CD14-positive monocyte (primary cell): ENCODE results near the gene PPP1R13B. TPM values are rescaled to one million over a fixed set of nuclear protein-coding genes. Genes with fewer than 3 reads are reported as not detected.

Experiments
- DNase-seq, 3 donors: peaks; one replicate each; pipeline ENCODE4 v3.0.0-alpha.2; 2011 to 2022
- H2AFZ ChIP-seq: 2 replicates; pipeline ENCODE4 v1.6.0; 2012; ENCODE audit warnings: mild to moderate bottlenecking, low read depth, low read length, inconsistent platforms; ENCODE audit not compliant: insufficient read depth, poor library complexity, severe bottlenecking
- H3K27ac ChIP-seq, 2 donors: 1 replicate in 1 of 2; 2 replicates in 1 of 2; pipeline ENCODE4 v1.5.1; 2012 to 2013; ENCODE audit warnings: low read length in 2 of 2, control low read depth in 1 of 2, inconsistent platforms in 1 of 2, low read depth in 1 of 2, mild to moderate bottlenecking in 1 of 2
- H3K27me3 ChIP-seq, 2 donors: one replicate each; pipeline versions ENCODE4 v1.6.0 to v1.6.1; 2011 to 2013; ENCODE audit warnings: low read length in 2 of 2; ENCODE audit not compliant: control insufficient read depth in 2 of 2, insufficient read depth in 2 of 2
- H3K36me3 ChIP-seq, 2 donors: replicated peaks in 1 of 2; 1 replicate in 1 of 2; 2 replicates in 1 of 2; pipeline versions ENCODE4 v1.5.1 to v1.6.1; 2012 to 2013; ENCODE audit warnings: low read length in 2 of 2, control low read depth in 1 of 2, inconsistent platforms in 1 of 2, mild to moderate bottlenecking in 1 of 2; ENCODE audit not compliant: insufficient read depth in 2 of 2, control insufficient read depth in 1 of 2
- H3K4me1 ChIP-seq, 2 donors: 1 replicate in 1 of 2; 2 replicates in 1 of 2; pipeline versions ENCODE4 v1.5.1 to v1.6.1; 2012 to 2013; ENCODE audit warnings: low read length in 2 of 2, control low read depth in 1 of 2, inconsistent platforms in 1 of 2, mild to moderate bottlenecking in 1 of 2, moderate library complexity in 1 of 2; ENCODE audit not compliant: insufficient read depth in 2 of 2, control insufficient read depth in 1 of 2
- H3K4me2 ChIP-seq: replicated peaks from 2 replicates; pipeline ENCODE3; 2012; ENCODE audit warnings: low read length, moderate library complexity, mild to moderate bottlenecking; ENCODE audit not compliant: poor library complexity, severe bottlenecking; ENCODE audit errors: extremely low read depth
- H3K4me3 ChIP-seq, 3 experiments: fragments of 200-600 bp in 1 of 3; sonication (generic) in 1 of 3; replicated peaks in 1 of 3; 1 replicate in 2 of 3; 2 replicates in 1 of 3; pipeline ENCODE4 v1.5.1; 2011 to 2013; ENCODE audit warnings: low read length in 3 of 3, mild to moderate bottlenecking in 3 of 3, control low read depth in 2 of 3, low read depth in 2 of 3, inconsistent platforms in 1 of 3, moderate library complexity in 1 of 3
- H3K79me2 ChIP-seq: 2 replicates; pipeline ENCODE4 v1.6.0; 2012; ENCODE audit warnings: mild to moderate bottlenecking, control low read depth, inconsistent platforms, low read length, moderate library complexity; ENCODE audit not compliant: insufficient read depth
- H3K9ac ChIP-seq: 2 replicates; pipeline ENCODE4 v1.6.0; 2017; ENCODE audit warnings: low read length, mild to moderate bottlenecking; ENCODE audit not compliant: insufficient read depth, poor library complexity, severe bottlenecking
- H3K9me3 ChIP-seq, 2 donors: replicated peaks in 1 of 2; 1 replicate in 1 of 2; 2 replicates in 1 of 2; pipeline versions ENCODE4 v1.5.1 to v1.6.1; 2012 to 2013; ENCODE audit warnings: low read length in 2 of 2, control low read depth in 1 of 2; ENCODE audit not compliant: control insufficient read depth in 1 of 2, insufficient read depth in 1 of 2
- H4K20me1 ChIP-seq: 2 replicates; pipeline ENCODE4 v1.6.0; 2012; ENCODE audit warnings: mild to moderate bottlenecking, low read length, control low read depth, moderate library complexity; ENCODE audit not compliant: insufficient read depth
- H3K27ac Mint-ChIP-seq, 7 donors: one replicate each; pipeline ENCODE4 v1.8.0; 2020; ENCODE audit warnings: mild to moderate bottlenecking in 7 of 7, mixed read lengths in 7 of 7, moderate library complexity in 6 of 7, inconsistent platforms in 2 of 7
- H3K27me3 Mint-ChIP-seq, 3 donors: one replicate each; pipeline ENCODE4 v1.8.0; 2021 to 2022; ENCODE audit warnings: low read depth in 3 of 3, mild to moderate bottlenecking in 3 of 3, mixed read lengths in 3 of 3, moderate library complexity in 3 of 3, inconsistent platforms in 1 of 3
- H3K36me3 Mint-ChIP-seq, 2 donors: one replicate each; pipeline ENCODE4 v1.8.0; 2020; ENCODE audit warnings: mixed read lengths in 2 of 2, inconsistent platforms in 1 of 2, mild to moderate bottlenecking in 1 of 2
- H3K4me1 Mint-ChIP-seq: one replicate; pipeline ENCODE4 v1.8.0; 2020; ENCODE audit warnings: mild to moderate bottlenecking, mixed read lengths
- H3K4me3 Mint-ChIP-seq, 2 donors: one replicate each; pipeline ENCODE4 v1.8.0; 2020; ENCODE audit warnings: mild to moderate bottlenecking in 2 of 2, mixed read lengths in 2 of 2, moderate library complexity in 1 of 2
- H3K9me3 Mint-ChIP-seq, 7 donors: one replicate each; pipeline ENCODE4 v1.8.0; 2020 to 2022; ENCODE audit warnings: mixed read lengths in 7 of 7, mild to moderate bottlenecking in 6 of 7, moderate library complexity in 6 of 7, inconsistent platforms in 2 of 7
- WGBS: methylation state at CpG from one replicate; pipeline ENCODE4 v1.1.5; 2013; ENCODE audit warnings: missing lambda C conversion rate; ENCODE audit not compliant: insufficient coverage; 5-methylcytosine and 5-hydroxymethylcytosine counted together
- intact Hi-C, 2 donors: fragments of 100-400 bp; cut with micrococcal nuclease; formaldehyde crosslinking; loops; one replicate each; pipeline versions ENCODE4 v1.15.0 to v1.15.1; 2023
- polyA plus RNA-seq, 3 donors: library from polyadenylated mRNA; depleted of rRNA in 1 of 3; unstranded in 2 of 3; stranded (reverse) in 1 of 3; fragments of 300-500 nt in 2 of 3; fragments of >200 nt in 1 of 3; fragmentation: Illumina TruSeq in 2 of 3; gene quantifications; 1 replicate in 2 of 3; 2 replicates in 1 of 3; pipeline ENCODE4 v1.2.3, GENCODE V29; 2012 to 2021
- TF ChIP-seq, protein P1 (sequence below): fragments of 200-600 bp; IDR thresholded peaks from one replicate; pipeline ENCODE4 v1.8.0; 2022; ENCODE audit warnings: antibody characterized with exemption, mild to moderate bottlenecking

The PPP1R13B gene
- polyA plus RNA-seq, 3 donors = 0.48 to 1.1 (median 0.99) TPM

DNA sequence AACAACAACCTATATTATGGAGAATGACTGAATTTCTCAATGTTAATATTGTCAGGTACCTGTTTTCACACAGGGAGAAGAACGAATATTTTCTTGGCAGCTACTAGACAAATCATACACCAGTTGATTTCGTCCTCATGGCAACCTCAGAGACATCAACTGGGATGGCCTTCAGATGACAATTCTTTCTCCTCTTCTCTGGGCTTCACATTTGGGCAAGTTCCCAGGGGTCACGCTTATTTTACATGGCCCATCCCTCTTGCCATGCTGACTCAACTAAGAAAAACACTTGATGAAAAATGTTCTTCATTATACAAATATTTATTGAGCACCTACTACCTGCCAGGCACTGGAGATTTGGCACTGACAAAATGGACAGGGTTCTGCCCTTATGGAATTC, 29.0 kb downstream of the PPP1R13B start:
- Histone ChIP-seq H3K4me2 (no peak overlapping the region), H3K27ac (no peak overlapping the region), H3K9me3 (no peaks in the 10 kb centered on the region), H3K27me3 (peaks cover 4 to 29% of the 10 kb centered on the region in 2 donors), H4K20me1 (no peaks in the 10 kb centered on the region), H2AFZ (no peak overlapping the region), H3K36me3 (no peaks in the 10 kb centered on the region), H3K9ac (no peak overlapping the region), H3K4me3 (no peak overlapping the region), H3K4me1 (no peaks in the 10 kb centered on the region), H3K79me2 (no peaks in the 10 kb centered on the region)
- WGBS = 88% methylated on average over 1 of the region's 3 CpGs
- peaks cover 7% of the 10 kb centered on the region for H3K4me1 Mint-ChIP-seq
- no peak overlapping the region for H3K4me3 Mint-ChIP-seq
- peaks cover 0 to 10% (median 0%) of the 10 kb centered on the region in 7 donors for H3K9me3 Mint-ChIP-seq
- no peak overlapping the region for H3K27ac Mint-ChIP-seq
- H3K27me3 Mint-ChIP-seq = peaks cover 37 to 50% (median 45%) of the 10 kb centered on the region in 3 donors
- TF ChIP-seq, protein P1, sequence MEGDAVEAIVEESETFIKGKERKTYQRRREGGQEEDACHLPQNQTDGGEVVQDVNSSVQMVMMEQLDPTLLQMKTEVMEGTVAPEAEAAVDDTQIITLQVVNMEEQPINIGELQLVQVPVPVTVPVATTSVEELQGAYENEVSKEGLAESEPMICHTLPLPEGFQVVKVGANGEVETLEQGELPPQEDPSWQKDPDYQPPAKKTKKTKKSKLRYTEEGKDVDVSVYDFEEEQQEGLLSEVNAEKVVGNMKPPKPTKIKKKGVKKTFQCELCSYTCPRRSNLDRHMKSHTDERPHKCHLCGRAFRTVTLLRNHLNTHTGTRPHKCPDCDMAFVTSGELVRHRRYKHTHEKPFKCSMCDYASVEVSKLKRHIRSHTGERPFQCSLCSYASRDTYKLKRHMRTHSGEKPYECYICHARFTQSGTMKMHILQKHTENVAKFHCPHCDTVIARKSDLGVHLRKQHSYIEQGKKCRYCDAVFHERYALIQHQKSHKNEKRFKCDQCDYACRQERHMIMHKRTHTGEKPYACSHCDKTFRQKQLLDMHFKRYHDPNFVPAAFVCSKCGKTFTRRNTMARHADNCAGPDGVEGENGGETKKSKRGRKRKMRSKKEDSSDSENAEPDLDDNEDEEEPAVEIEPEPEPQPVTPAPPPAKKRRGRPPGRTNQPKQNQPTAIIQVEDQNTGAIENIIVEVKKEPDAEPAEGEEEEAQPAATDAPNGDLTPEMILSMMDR = no peak
- intact Hi-C loops = no loop called here
- H3K36me3 Mint-ChIP-seq = no peaks in the 10 kb centered on the region
- no peak for DNase-seq

DNA sequence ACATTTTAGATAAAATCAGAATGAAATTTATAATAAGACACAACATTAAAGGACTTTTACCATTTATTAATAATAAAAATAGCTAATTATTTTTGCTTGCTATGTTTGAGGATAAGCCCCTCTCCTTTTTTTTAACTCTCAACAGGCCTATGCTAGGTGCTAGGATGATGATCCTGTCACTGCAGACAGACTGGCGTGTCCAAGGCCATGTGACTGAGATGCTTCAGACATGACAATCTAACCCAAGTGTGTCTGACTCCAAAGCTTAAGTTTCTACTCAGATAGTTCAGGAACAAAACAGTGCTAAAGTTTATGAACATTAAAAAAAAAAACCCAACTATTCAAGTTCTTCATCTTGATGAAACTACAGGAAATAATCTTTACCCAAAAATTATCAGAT, 29.8 kb downstream of the PPP1R13B start:
- no peak for DNase-seq
- Histone ChIP-seq H3K79me2 (no peaks in the 10 kb centered on the region), H4K20me1 (no peaks in the 10 kb centered on the region), H3K4me2 (no peak overlapping the region), H3K27ac (no peak overlapping the region), H3K9ac (no peak overlapping the region), H2AFZ (no peak overlapping the region), H3K9me3 (no peaks in the 10 kb centered on the region), H3K27me3 (peaks cover 4 to 29% of the 10 kb centered on the region in 2 donors), H3K4me3 (no peak overlapping the region), H3K4me1 (no peaks in the 10 kb centered on the region), H3K36me3 (no peaks in the 10 kb centered on the region)
- H3K27me3 Mint-ChIP-seq = peaks cover 36 to 48% (median 44%) of the 10 kb centered on the region in 3 donors
- H3K4me3 Mint-ChIP-seq = no peak overlapping the region
- WGBS = 100% methylated on average over 1 of the region's 1 CpG
- no peak overlapping the region for H3K27ac Mint-ChIP-seq
- intact Hi-C loops = no loop called here
- TF ChIP-seq, protein P1 = no peak
- H3K36me3 Mint-ChIP-seq = no peaks in the 10 kb centered on the region
- H3K4me1 Mint-ChIP-seq = peaks cover 7% of the 10 kb centered on the region
- H3K9me3 Mint-ChIP-seq = peaks cover 0 to 10% (median 0%) of the 10 kb centered on the region in 7 donors
